ENCODE data around the gene PAQR7.

Gene PAQR7

GRCh38 chr1:25848531-25848930 is 27.0 kb downstream of the PAQR7 start:
- TF ChIP-seq TAF1 (IDR thresholded peaks at IDR 0.05; ENCODE audit: low read depth) (no peak), YY1 (IDR thresholded peaks at IDR 0.05; ENCODE audit: low read depth) (no peak), EGR1 (IDR thresholded peaks at IDR 0.05) (no peak), MAX (IDR thresholded peaks at IDR 0.05) (no peak), FOXM1 (IDR thresholded peaks at IDR 0.05; ENCODE audit: borderline replicate concordance, low read depth) (no peak), NFIC (IDR thresholded peaks at IDR 0.05) (no peak), CREB1 (IDR thresholded peaks at IDR 0.05; ENCODE audit: low read depth) (no peak), RAD21 (IDR thresholded peaks at IDR 0.05; ENCODE audit: low read depth) (no peak), TCF12 (IDR thresholded peaks at IDR 0.05; ENCODE audit: low read depth) (no peak), CEBPB (IDR thresholded peaks at IDR 0.05) (no peak), EP300 (IDR thresholded peaks at IDR 0.05; ENCODE audit: borderline replicate concordance) (no peak), TEAD4 (IDR thresholded peaks at IDR 0.05) (no peak), ZBTB7A (IDR thresholded peaks at IDR 0.05; ENCODE audit: low read depth) (no peak)
- TF ChIP-seq, protein P1, sequence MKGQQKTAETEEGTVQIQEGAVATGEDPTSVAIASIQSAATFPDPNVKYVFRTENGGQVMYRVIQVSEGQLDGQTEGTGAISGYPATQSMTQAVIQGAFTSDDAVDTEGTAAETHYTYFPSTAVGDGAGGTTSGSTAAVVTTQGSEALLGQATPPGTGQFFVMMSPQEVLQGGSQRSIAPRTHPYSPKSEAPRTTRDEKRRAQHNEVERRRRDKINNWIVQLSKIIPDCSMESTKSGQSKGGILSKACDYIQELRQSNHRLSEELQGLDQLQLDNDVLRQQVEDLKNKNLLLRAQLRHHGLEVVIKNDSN (IDR thresholded peaks at IDR 0.05): no peak
- TF ChIP-seq, protein P2, sequence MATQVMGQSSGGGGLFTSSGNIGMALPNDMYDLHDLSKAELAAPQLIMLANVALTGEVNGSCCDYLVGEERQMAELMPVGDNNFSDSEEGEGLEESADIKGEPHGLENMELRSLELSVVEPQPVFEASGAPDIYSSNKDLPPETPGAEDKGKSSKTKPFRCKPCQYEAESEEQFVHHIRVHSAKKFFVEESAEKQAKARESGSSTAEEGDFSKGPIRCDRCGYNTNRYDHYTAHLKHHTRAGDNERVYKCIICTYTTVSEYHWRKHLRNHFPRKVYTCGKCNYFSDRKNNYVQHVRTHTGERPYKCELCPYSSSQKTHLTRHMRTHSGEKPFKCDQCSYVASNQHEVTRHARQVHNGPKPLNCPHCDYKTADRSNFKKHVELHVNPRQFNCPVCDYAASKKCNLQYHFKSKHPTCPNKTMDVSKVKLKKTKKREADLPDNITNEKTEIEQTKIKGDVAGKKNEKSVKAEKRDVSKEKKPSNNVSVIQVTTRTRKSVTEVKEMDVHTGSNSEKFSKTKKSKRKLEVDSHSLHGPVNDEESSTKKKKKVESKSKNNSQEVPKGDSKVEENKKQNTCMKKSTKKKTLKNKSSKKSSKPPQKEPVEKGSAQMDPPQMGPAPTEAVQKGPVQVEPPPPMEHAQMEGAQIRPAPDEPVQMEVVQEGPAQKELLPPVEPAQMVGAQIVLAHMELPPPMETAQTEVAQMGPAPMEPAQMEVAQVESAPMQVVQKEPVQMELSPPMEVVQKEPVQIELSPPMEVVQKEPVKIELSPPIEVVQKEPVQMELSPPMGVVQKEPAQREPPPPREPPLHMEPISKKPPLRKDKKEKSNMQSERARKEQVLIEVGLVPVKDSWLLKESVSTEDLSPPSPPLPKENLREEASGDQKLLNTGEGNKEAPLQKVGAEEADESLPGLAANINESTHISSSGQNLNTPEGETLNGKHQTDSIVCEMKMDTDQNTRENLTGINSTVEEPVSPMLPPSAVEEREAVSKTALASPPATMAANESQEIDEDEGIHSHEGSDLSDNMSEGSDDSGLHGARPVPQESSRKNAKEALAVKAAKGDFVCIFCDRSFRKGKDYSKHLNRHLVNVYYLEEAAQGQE (IDR thresholded peaks at IDR 0.05; ENCODE audit: low read depth): no peak

DNA sequence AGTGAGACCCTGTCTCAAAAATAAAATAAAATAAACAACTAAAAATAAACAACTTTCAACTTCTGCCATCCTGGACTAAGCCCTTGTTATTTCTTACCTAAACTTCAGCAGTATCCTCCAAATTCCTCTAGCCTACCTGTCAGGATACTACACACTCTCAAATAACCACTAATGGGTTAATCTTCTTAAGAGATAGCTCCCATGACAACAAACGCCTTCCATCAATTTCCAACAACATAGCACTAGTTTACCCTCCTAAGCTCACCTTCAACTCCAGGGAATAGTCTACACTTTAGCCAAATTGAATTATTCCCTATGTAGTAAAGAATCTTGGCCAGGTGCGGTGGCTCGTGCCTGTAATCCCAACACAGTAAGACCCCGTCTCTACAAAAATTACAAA is 27.6 kb downstream of the PAQR7 start:
- TF ChIP-seq, protein P1 (IDR thresholded peaks at IDR 0.05): no peak
- no peak for TF ChIP-seq CREB1 (IDR thresholded peaks at IDR 0.05; ENCODE audit: low read depth)

DNA sequence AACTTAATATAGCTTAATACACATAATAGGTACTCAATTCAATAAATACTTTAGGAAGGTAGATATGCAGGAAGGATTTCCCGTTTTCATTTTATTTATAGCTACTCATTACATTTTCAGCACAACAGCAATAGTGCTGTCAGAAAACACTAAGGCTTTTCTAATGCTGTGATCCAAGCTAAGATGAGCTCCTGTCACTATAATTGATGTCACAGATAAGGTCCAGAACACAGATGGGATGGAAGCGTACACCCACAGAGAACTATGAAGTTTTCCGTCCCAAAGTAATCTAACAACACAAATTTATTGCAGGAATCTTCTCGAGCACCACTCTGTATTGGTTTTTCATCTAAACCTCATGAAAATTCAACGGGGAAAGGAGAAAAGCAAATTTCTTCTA is 29.8 kb downstream of the PAQR7 start:
- TF ChIP-seq TCF12 (IDR thresholded peaks at IDR 0.05; ENCODE audit: low read depth): no peak
- TF ChIP-seq, protein P2 (IDR thresholded peaks at IDR 0.05; ENCODE audit: low read depth): no peak
- no peak for TF ChIP-seq EP300 (IDR thresholded peaks at IDR 0.05; ENCODE audit: borderline replicate concordance)
- no peak for TF ChIP-seq FOXM1 (IDR thresholded peaks at IDR 0.05; ENCODE audit: borderline replicate concordance, low read depth)
- no peak for TF ChIP-seq TEAD4 (IDR thresholded peaks at IDR 0.05)
- TF ChIP-seq, protein P1 (IDR thresholded peaks at IDR 0.05): no peak
- TF ChIP-seq YY1 (IDR thresholded peaks at IDR 0.05; ENCODE audit: low read depth): no peak
- no peak for TF ChIP-seq RAD21 (IDR thresholded peaks at IDR 0.05; ENCODE audit: low read depth)
- TF ChIP-seq TAF1 (IDR thresholded peaks at IDR 0.05; ENCODE audit: low read depth): no peak
- TF ChIP-seq CREB1 (IDR thresholded peaks at IDR 0.05; ENCODE audit: low read depth): no peak
- TF ChIP-seq CEBPB (IDR thresholded peaks at IDR 0.05): no peak
- TF ChIP-seq ZBTB7A (IDR thresholded peaks at IDR 0.05; ENCODE audit: low read depth): no peak
- TF ChIP-seq NFIC (IDR thresholded peaks at IDR 0.05): no peak

GRCh38 chr1:25844536-25845337 is 30.8 kb downstream of the PAQR7 start:
- TF ChIP-seq TEAD4 (IDR thresholded peaks at IDR 0.05) (no peak), ZBTB7A (IDR thresholded peaks at IDR 0.05; ENCODE audit: low read depth) (no peak), FOXM1 (IDR thresholded peaks at IDR 0.05; ENCODE audit: borderline replicate concordance, low read depth) (no peak), MAX (IDR thresholded peaks at IDR 0.05) (no peak), TCF12 (IDR thresholded peaks at IDR 0.05; ENCODE audit: low read depth) (no peak), RAD21 (IDR thresholded peaks at IDR 0.05; ENCODE audit: low read depth) (no peak), TAF1 (IDR thresholded peaks at IDR 0.05; ENCODE audit: low read depth) (no peak), CREB1 (IDR thresholded peaks at IDR 0.05; ENCODE audit: low read depth) (no peak), NFIC (IDR thresholded peaks at IDR 0.05) (no peak), EP300 (IDR thresholded peaks at IDR 0.05; ENCODE audit: borderline replicate concordance) (no peak), CEBPB (IDR thresholded peaks at IDR 0.05) (no peak), YY1 (IDR thresholded peaks at IDR 0.05; ENCODE audit: low read depth) (no peak), EGR1 (IDR thresholded peaks at IDR 0.05) (no peak)
- TF ChIP-seq, protein P2 (IDR thresholded peaks at IDR 0.05; ENCODE audit: low read depth): no peak
- TF ChIP-seq, protein P1 (IDR thresholded peaks at IDR 0.05): no peak
